HEK293 (cell line): ENCODE results near the gene SH2D2A.

Source experiments
- CTCF ChIA-PET: fragments of 350-600 bp; formaldehyde crosslinking; extraction: SDS; loops from one replicate; lab custom pipeline; 2021; ENCODE audit warnings: antibody characterized with exemption; lab: Yijun Ruan, JAX
- POLR2A ChIA-PET: fragments of 300-600 bp; formaldehyde crosslinking; extraction: SDS; loops from one replicate; lab custom pipeline; 2020; ENCODE audit warnings: antibody characterized with exemption, inconsistent platforms; lab: Yijun Ruan, JAX
- H3K27ac ChIP-seq: fragments of 200-500 bp; sonication (Bioruptor generic); 2 replicates; pipeline ENCODE4 v1.5.1; 2014; ENCODE audit warnings: low read depth, low read length, control low read depth, inconsistent platforms; ENCODE audit errors: extremely low read depth
- H3K36me3 ChIP-seq, 2 experiments: fragments of 200-500 bp in 1 of 2; sonication (Bioruptor generic) in 1 of 2; 1 replicate in 1 of 2; 2 replicates in 1 of 2; pipeline ENCODE4 v1.5.1; 2014 to 2017; ENCODE audit warnings: inconsistent platforms in 2 of 2, low read length in 2 of 2; ENCODE audit not compliant: control insufficient read depth in 2 of 2, insufficient read depth in 1 of 2
- H3K4me1 ChIP-seq: fragments of 200-500 bp; sonication (Bioruptor generic); 2 replicates; pipeline ENCODE4 v1.5.1; 2014; ENCODE audit warnings: mild to moderate bottlenecking, low read length, inconsistent platforms; ENCODE audit not compliant: control insufficient read depth, insufficient read depth
- H3K4me3 ChIP-seq: 2 replicates; pipeline ENCODE4 v1.5.1; 2011; ENCODE audit warnings: low read depth, mild to moderate bottlenecking, control low read depth, low read length, moderate library complexity
- H3K9me3 ChIP-seq: fragments of 200-500 bp; sonication (Bioruptor generic); 2 replicates; pipeline ENCODE4 v1.5.1; 2014; ENCODE audit warnings: low read depth, low read length, inconsistent platforms; ENCODE audit not compliant: control insufficient read depth, insufficient read depth
- SP2 ChIP-seq: fragments of 450-650 bp; formaldehyde crosslinking; IDR thresholded peaks from 2 replicates; pipeline ENCODE4 v1.5.1; 2016; ENCODE audit warnings: missing biosample characterization, missing genetic modification characterization
- ZNF132 ChIP-seq: fragments of 450-650 bp; formaldehyde crosslinking; IDR thresholded peaks from 2 replicates; pipeline ENCODE4 v1.5.1; 2017; ENCODE audit warnings: missing biosample characterization, missing genetic modification characterization, borderline replicate concordance
- ZNF335 ChIP-seq: fragments of 450-650 bp; formaldehyde crosslinking; conservative IDR thresholded peaks from 2 replicates; pipeline ENCODE4 v1.5.1; 2016; ENCODE audit warnings: missing biosample characterization, missing genetic modification characterization
- ZNF677 ChIP-seq: fragments of 450-650 bp; IDR thresholded peaks from 2 replicates; pipeline ENCODE4 v1.5.0; 2018; ENCODE audit warnings: missing biosample characterization, mild to moderate bottlenecking, missing genetic modification characterization, moderate library complexity
- ZNF830 ChIP-seq: fragments of 450-650 bp; IDR thresholded peaks from 2 replicates; pipeline ENCODE4 v1.5.0; 2018; ENCODE audit warnings: missing biosample characterization, missing genetic modification characterization, low read depth, mild to moderate bottlenecking, moderate library complexity
- TF ChIP-seq, protein P1 (sequence below): fragments of 450-650 bp; formaldehyde crosslinking; IDR thresholded peaks from 2 replicates; pipeline ENCODE4 v1.5.1; 2016; ENCODE audit warnings: missing biosample characterization, missing genetic modification characterization
- TF ChIP-seq, protein P2 (sequence below): fragments of 450-650 bp; formaldehyde crosslinking; IDR thresholded peaks from 2 replicates; pipeline ENCODE4 v1.5.1; 2016; ENCODE audit warnings: missing biosample characterization, missing genetic modification characterization, borderline replicate concordance
- TF ChIP-seq, protein P3 (sequence below): fragments of 450-650 bp; formaldehyde crosslinking; IDR thresholded peaks from 2 replicates; pipeline ENCODE4 v1.5.1; 2016; ENCODE audit warnings: missing biosample characterization, missing genetic modification characterization, low read depth
- TF ChIP-seq, protein P4 (sequence below): fragments of 450-650 bp; formaldehyde crosslinking; IDR thresholded peaks from 2 replicates; pipeline ENCODE4 v1.5.1; 2016; ENCODE audit warnings: missing biosample characterization, missing genetic modification characterization
- TF ChIP-seq, protein P5 (sequence below): fragments of 450-650 bp; formaldehyde crosslinking; IDR thresholded peaks from 2 replicates; pipeline ENCODE4 v1.5.1; 2016; ENCODE audit warnings: missing biosample characterization, missing genetic modification characterization
- TF ChIP-seq, protein P6 (sequence below): fragments of 450-650 bp; formaldehyde crosslinking; IDR thresholded peaks from 2 replicates; pipeline ENCODE4 v1.5.1; 2016; ENCODE audit warnings: missing biosample characterization, missing genetic modification characterization, low read depth

The SH2D2A gene

DNA sequence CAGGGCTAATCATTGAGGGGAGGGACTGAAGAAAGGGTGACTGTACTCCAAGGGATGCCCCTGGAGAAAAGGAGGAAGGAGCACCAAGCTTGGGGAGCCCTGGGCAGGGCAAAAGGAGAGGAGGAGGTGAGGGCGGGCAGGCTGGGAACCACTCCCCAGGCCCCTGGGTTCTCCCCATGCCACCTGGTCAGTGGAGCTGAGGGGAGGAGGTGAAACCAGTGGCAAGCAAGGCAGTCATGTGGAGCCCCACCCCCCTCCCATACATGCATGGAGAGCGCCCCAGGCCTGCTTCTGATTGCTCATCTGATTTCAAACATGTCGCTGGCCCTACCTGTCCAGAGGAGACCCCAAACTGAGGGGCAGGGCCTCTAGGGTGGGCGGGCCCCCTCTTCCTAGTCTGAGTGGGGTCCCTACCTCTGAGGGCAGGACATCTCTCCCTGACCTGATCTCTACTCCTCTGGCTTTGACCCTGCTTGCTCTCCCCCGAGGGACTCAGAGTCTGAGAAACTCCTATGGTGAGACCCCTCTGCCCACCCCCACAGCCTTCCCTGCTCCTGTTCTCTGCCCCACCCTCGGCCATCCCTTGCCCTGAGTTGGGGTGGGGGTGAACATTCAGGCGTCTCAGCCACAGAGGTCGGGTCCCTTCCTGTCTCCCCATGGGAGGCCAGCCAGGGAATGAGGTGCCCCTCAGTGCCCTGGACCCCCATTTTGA, 23.7 kb upstream of the SH2D2A start:
- H3K9me3 ChIP-seq, result no peaks in the 10 kb centered on the region
- no peaks in the 10 kb centered on the region for H3K4me1 ChIP-seq
- H3K36me3 ChIP-seq, result no peaks in the 10 kb centered on the region
- no peak overlapping the region for H3K27ac ChIP-seq
- TF ChIP-seq, protein P1, sequence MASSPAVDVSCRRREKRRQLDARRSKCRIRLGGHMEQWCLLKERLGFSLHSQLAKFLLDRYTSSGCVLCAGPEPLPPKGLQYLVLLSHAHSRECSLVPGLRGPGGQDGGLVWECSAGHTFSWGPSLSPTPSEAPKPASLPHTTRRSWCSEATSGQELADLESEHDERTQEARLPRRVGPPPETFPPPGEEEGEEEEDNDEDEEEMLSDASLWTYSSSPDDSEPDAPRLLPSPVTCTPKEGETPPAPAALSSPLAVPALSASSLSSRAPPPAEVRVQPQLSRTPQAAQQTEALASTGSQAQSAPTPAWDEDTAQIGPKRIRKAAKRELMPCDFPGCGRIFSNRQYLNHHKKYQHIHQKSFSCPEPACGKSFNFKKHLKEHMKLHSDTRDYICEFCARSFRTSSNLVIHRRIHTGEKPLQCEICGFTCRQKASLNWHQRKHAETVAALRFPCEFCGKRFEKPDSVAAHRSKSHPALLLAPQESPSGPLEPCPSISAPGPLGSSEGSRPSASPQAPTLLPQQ, result no peak
- TF ChIP-seq, protein P2, sequence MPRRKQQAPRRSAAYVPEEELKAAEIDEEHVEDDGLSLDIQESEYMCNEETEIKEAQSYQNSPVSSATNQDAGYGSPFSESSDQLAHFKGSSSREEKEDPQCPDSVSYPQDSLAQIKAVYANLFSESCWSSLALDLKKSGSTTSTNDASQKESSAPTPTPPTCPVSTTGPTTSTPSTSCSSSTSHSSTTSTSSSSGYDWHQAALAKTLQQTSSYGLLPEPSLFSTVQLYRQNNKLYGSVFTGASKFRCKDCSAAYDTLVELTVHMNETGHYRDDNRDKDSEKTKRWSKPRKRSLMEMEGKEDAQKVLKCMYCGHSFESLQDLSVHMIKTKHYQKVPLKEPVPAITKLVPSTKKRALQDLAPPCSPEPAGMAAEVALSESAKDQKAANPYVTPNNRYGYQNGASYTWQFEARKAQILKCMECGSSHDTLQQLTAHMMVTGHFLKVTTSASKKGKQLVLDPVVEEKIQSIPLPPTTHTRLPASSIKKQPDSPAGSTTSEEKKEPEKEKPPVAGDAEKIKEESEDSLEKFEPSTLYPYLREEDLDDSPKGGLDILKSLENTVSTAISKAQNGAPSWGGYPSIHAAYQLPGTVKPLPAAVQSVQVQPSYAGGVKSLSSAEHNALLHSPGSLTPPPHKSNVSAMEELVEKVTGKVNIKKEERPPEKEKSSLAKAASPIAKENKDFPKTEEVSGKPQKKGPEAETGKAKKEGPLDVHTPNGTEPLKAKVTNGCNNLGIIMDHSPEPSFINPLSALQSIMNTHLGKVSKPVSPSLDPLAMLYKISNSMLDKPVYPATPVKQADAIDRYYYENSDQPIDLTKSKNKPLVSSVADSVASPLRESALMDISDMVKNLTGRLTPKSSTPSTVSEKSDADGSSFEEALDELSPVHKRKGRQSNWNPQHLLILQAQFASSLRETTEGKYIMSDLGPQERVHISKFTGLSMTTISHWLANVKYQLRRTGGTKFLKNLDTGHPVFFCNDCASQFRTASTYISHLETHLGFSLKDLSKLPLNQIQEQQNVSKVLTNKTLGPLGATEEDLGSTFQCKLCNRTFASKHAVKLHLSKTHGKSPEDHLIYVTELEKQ, result no peak
- 0 out of 2 replicates have a peak, but pooled peaks have one; percentile 12 for TF ChIP-seq SP2 (tag by site-specific recombination)
- TF ChIP-seq ZNF830 (tag by site-specific recombination), result no peak
- TF ChIP-seq, protein P3, sequence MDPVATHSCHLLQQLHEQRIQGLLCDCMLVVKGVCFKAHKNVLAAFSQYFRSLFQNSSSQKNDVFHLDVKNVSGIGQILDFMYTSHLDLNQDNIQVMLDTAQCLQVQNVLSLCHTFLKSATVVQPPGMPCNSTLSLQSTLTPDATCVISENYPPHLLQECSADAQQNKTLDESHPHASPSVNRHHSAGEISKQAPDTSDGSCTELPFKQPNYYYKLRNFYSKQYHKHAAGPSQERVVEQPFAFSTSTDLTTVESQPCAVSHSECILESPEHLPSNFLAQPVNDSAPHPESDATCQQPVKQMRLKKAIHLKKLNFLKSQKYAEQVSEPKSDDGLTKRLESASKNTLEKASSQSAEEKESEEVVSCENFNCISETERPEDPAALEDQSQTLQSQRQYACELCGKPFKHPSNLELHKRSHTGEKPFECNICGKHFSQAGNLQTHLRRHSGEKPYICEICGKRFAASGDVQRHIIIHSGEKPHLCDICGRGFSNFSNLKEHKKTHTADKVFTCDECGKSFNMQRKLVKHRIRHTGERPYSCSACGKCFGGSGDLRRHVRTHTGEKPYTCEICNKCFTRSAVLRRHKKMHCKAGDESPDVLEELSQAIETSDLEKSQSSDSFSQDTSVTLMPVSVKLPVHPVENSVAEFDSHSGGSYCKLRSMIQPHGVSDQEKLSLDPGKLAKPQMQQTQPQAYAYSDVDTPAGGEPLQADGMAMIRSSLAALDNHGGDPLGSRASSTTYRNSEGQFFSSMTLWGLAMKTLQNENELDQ, result no peak
- no peak for TF ChIP-seq ZNF677 (tag by site-specific recombination)
- TF ChIP-seq, protein P4, sequence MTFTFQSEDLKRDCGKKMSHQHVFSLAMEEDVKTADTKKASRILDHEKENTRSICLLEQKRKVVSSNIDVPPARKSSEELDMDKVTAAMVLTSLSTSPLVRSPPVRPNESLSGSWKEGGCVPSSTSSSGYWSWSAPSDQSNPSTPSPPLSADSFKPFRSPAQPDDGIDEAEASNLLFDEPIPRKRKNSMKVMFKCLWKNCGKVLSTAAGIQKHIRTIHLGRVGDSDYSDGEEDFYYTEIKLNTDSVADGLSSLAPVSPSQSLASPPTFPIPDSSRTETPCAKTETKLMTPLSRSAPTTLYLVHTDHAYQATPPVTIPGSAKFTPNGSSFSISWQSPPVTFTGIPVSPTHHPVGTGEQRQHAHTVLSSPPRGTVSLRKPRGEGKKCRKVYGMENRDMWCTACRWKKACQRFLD (tag by site-specific recombination), result no peak
- no peak overlapping the region for H3K4me3 ChIP-seq
- ChIA-PET POLR2A (no interaction called here), CTCF (interaction anchor here (0.8 to 6.2 kb wide), 5 partner anchors 19 to 79 kb away, joined by 3 to 119 read pairs (median 4); partner anchors contain the start of genes INSRR and NTRK1)

DNA sequence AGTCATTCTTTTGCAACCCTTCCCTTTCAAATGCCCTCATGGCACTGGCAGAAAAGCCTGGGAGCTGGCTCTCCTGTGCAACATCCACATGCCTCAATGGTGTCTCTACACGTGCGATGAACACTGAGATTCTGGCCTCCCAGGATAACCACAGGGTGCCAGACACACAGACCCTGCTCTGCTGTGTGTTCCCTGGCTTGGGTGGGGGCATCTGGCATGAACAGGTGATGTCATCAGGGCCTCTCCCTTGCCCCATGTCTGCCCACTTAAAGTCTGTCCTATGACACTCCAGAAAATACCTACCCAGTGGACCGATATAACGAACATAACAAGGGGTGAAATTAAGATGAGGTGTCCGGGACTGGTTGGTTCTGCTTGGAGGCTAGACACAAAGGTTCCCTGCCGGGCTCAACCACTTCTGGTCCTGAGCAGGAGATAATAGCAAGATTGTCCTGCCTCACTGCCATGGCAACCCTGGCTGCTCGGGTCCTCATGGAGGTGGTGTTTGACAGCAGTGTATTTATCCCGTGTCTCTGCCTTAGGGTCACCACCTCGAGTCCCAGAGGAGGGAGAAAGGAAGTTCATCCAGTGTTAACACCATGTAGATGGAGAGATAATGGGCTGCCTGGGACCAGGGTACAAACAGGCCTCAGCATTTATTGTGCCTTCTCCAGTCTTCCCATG, 22.9 kb upstream of the SH2D2A start:
- H3K27ac ChIP-seq, result no peak overlapping the region
- no peak overlapping the region for H3K4me3 ChIP-seq
- no peaks in the 10 kb centered on the region for H3K36me3 ChIP-seq
- H3K9me3 ChIP-seq, result no peaks in the 10 kb centered on the region
- CTCF ChIA-PET, result interaction anchor here (0.5 to 6.2 kb wide), 25 partner anchors 8 to 524 kb away, joined by 3 to 119 read pairs (median 11); partner anchors contain the start of genes INSRR, ISG20L2, METTL25B and NTRK1
- H3K4me1 ChIP-seq, result no peaks in the 10 kb centered on the region
- POLR2A ChIA-PET, result no interaction called here
- TF ChIP-seq, protein P5, sequence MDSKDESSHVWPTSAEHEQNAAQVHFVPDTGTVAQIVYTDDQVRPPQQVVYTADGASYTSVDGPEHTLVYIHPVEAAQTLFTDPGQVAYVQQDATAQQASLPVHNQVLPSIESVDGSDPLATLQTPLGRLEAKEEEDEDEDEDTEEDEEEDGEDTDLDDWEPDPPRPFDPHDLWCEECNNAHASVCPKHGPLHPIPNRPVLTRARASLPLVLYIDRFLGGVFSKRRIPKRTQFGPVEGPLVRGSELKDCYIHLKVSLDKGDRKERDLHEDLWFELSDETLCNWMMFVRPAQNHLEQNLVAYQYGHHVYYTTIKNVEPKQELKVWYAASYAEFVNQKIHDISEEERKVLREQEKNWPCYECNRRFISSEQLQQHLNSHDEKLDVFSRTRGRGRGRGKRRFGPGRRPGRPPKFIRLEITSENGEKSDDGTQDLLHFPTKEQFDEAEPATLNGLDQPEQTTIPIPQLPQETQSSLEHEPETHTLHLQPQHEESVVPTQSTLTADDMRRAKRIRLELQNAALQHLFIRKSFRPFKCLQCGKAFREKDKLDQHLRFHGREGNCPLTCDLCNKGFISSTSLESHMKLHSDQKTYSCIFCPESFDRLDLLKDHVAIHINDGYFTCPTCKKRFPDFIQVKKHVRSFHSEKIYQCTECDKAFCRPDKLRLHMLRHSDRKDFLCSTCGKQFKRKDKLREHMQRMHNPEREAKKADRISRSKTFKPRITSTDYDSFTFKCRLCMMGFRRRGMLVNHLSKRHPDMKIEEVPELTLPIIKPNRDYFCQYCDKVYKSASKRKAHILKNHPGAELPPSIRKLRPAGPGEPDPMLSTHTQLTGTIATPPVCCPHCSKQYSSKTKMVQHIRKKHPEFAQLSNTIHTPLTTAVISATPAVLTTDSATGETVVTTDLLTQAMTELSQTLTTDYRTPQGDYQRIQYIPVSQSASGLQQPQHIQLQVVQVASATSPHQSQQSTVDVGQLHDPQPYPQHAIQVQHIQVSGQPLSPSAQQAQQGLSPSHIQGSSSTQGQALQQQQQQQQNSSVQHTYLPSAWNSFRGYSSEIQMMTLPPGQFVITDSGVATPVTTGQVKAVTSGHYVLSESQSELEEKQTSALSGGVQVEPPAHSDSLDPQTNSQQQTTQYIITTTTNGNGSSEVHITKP (tag by site-specific recombination), result peak; percentile 68
- TF ChIP-seq ZNF132 (tag by site-specific recombination), result no peak
- TF ChIP-seq, protein P6, sequence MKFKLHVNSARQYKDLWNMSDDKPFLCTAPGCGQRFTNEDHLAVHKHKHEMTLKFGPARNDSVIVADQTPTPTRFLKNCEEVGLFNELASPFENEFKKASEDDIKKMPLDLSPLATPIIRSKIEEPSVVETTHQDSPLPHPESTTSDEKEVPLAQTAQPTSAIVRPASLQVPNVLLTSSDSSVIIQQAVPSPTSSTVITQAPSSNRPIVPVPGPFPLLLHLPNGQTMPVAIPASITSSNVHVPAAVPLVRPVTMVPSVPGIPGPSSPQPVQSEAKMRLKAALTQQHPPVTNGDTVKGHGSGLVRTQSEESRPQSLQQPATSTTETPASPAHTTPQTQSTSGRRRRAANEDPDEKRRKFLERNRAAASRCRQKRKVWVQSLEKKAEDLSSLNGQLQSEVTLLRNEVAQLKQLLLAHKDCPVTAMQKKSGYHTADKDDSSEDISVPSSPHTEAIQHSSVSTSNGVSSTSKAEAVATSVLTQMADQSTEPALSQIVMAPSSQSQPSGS, result peak; percentile 66
- peak; percentile 84 for TF ChIP-seq ZNF335 (tag by site-specific recombination)
- TF ChIP-seq, all 188 proteins: peak for 3
